Measurements from ENCODE around the gene DNASE1. TPM values are rescaled to one million over a fixed set of nuclear protein-coding genes. Genes with fewer than 3 reads are reported as not detected.

DNASE1 gene
- total RNA-seq, 1 experiment from 2014 or later: 11.0 TPM

- no peak for TF ChIP-seq REST (IDR thresholded peaks at IDR 0.05; ENCODE audit: low read depth)
- no peak for TF ChIP-seq EZH2phosphoT487 (IDR thresholded peaks at IDR 0.05; ENCODE audit: borderline replicate concordance)
- no peak for TF ChIP-seq POLR2A (IDR thresholded peaks at IDR 0.05; ENCODE audit: borderline replicate concordance, extremely low read depth, insufficient read depth, insufficient read length)
- TF ChIP-seq ZNF274 (IDR thresholded peaks at IDR 0.05; ENCODE audit: low read depth, low read length): no peak
Observed at GRCh38 chr16:3687792-3688191, 33.3 kb downstream of the DNASE1 start (continued).

- RAD21 ChIA-PET (ENCODE audit: low non-redundant PET in 1 of 2, low total read pairs in 2 of 2, uncharacterized antibody in 2 of 2, unreplicated experiment in 2 of 2): no interaction called here
- H3K9ac ChIP-seq (ENCODE audit: low read length): no peak overlapping the region
- no peak overlapping the region for H3K4me3 ChIP-seq (replicated peaks in 1 of 2; ENCODE audit: low read depth in 1 of 2, low read length in 2 of 2)
- POLR2A ChIA-PET: interaction anchor here (1.6 kb wide), 1 partner anchor 191 kb away, joined by 3 read pairs; the partner anchor contains the start of gene CREBBP
- no peak overlapping the region for H2AFZ ChIP-seq (ENCODE audit: low read depth, low read length, poor library complexity, severe bottlenecking)
- intact Hi-C loops (cut with micrococcal nuclease): no loop called here
- H3K36me3 ChIP-seq (ENCODE audit: control insufficient read depth in 1 of 2, insufficient read depth in 2 of 2, low read length in 2 of 2): peaks cover 24 to 53% of the 10 kb centered on the region in 2 experiments; a peak in 3 of 4 replicates
- TF ChIP-seq MAX (IDR thresholded peaks at IDR 0.05) (no peak), ZBTB33 (IDR thresholded peaks at IDR 0.05; ENCODE audit: extremely low read depth, insufficient replicate concordance, low read length) (no peak), CTCF (IDR thresholded peaks at IDR 0.05 in 2 of 3, conservative IDR thresholded peaks at IDR 0.05 in 1 of 3; ENCODE audit: borderline replicate concordance in 1 of 3, insufficient read depth in 1 of 3, low read depth in 2 of 3, low read length in 2 of 3) (no peak), REST (IDR thresholded peaks at IDR 0.05; ENCODE audit: low read depth) (no peak), CBX3 (IDR thresholded peaks at IDR 0.05; ENCODE audit: low read depth) (no peak), EZH2 (IDR thresholded peaks at IDR 0.05) (no peak), ZNF274 (IDR thresholded peaks at IDR 0.05; ENCODE audit: low read depth, low read length) (no peak), ATF3 (IDR thresholded peaks at IDR 0.05) (no peak), RAD21 (IDR thresholded peaks at IDR 0.05; ENCODE audit: low read depth) (no peak)
- no peaks in the 10 kb centered on the region for H3K9me2 ChIP-seq (ENCODE audit: insufficient read depth)
- H3K4me1 ChIP-seq (ENCODE audit: control insufficient read depth in 1 of 2, insufficient read depth in 2 of 2, low read length in 2 of 2): peaks cover 0 to 10% of the 10 kb centered on the region in 2 experiments; a peak in 2 of 4 replicates
- no TSS peak for BruUV-seq (replicated peaks)
- ATAC-seq (no peak), DNase-seq (ENCODE audit: low read depth, low spot score) (no peak)
- no peak overlapping the region for H3K27ac ChIP-seq (ENCODE audit: low read depth, low read length)
- H3K79me2 ChIP-seq (ENCODE audit: insufficient read depth, low read length): peaks cover 59% of the 10 kb centered on the region
- H4K20me1 ChIP-seq (ENCODE audit: insufficient read depth): no peaks in the 10 kb centered on the region
- no peak overlapping the region for H3K4me2 ChIP-seq (ENCODE audit: low read length)
- CTCF ChIA-PET: interaction anchor here (0.6 kb wide), 1 partner anchor 12 kb away, joined by 3 read pairs; no protein-coding TSS in a partner anchor
- H3K9me3 ChIP-seq (ENCODE audit: control insufficient read depth in 1 of 2, insufficient read depth in 1 of 2, low read depth in 1 of 2, low read length in 2 of 2): no peaks in the 10 kb centered on the region
- H3K27me3 ChIP-seq (ENCODE audit: insufficient read depth, low read length): no peaks in the 10 kb centered on the region
Observed at GRCh38 chr16:3689731-3690130, 35.2 kb downstream of the DNASE1 start.

Data from HCT116 (cell line).